ENCODE measurements around the gene ZFYVE28. TPM values are rescaled to one million over a fixed set of nuclear protein-coding genes. Genes with fewer than 3 reads are reported as not detected.

The ZFYVE28 gene
- total and polyA plus RNA-seq, 10 of the 15 experiments (the other 5 are each of a cell fraction or from before 2014, with no cell fraction given), result 0.06 to 1.9 (median 0.22) TPM; not detected in 1

GRCh38 chr4:2241410-2242353, 176.8 kb downstream of the ZFYVE28 start, which contains the start of the genes HAUS3 and POLN (continued):
- no peak for TF ChIP-seq BCL3 (IDR thresholded peaks at IDR 0.05; ENCODE audit: borderline replicate concordance, insufficient read depth, low read depth, low read length, poor library complexity, severe bottlenecking)
- TF ChIP-seq MAX (IDR thresholded peaks at IDR 0.05; ENCODE audit: low read depth, low read length), result peak; percentile 47
- peak; percentile 86 for TF ChIP-seq GATAD2B (conservative IDR thresholded peaks at IDR 0.05; ENCODE audit: low read depth)
- peak; percentile 98 for TF ChIP-seq NKRF (conservative IDR thresholded peaks at IDR 0.05)
- TF ChIP-seq E2F4 (IDR thresholded peaks at IDR 0.05; ENCODE audit: low read depth, low read length), result peak; percentile 88
- no peak for TF ChIP-seq KAT2A (conservative IDR thresholded peaks at IDR 0.05; ENCODE audit: control insufficient read depth, low read depth, low read length)
- TF ChIP-seq ZNF687 (IDR thresholded peaks at IDR 0.05), result peak; percentile 57; the same call in 1 of the 2 replicates
- TF ChIP-seq SIX5 (IDR thresholded peaks at IDR 0.05; ENCODE audit: low read depth, low read length, severe bottlenecking), result peak; percentile 28
- no peak for TF ChIP-seq GABPA (IDR thresholded peaks at IDR 0.05; ENCODE audit: low read depth)
- TF ChIP-seq SIN3A (IDR thresholded peaks at IDR 0.05; ENCODE audit: low read depth, low read length), result peak; percentile 89
- no peak for TF ChIP-seq NFYB (IDR thresholded peaks at IDR 0.05; ENCODE audit: insufficient read depth, low read depth, low read length)
- TF ChIP-seq RB1 (IDR thresholded peaks at IDR 0.05; ENCODE audit: borderline replicate concordance), result peak; percentile 25; the same call in 1 of the 2 replicates
- peak; percentile 88 for TF ChIP-seq PKNOX1 (IDR thresholded peaks at IDR 0.05)
- no peak for TF ChIP-seq STAT3 (IDR thresholded peaks at IDR 0.05; ENCODE audit: low read depth, low read length)

Measured in GM12878 (cell line).